ENCODE measurements around the gene FUT8. TPM values are rescaled to one million over a fixed set of nuclear protein-coding genes. Genes with fewer than 3 reads are reported as not detected.

Gene FUT8
- total RNA-seq, 1 experiment from 2014 or later, result 129 TPM

- CTCF ChIA-PET, result interaction anchor here (0.6 kb wide), 1 partner anchor 228 kb away, joined by 3 read pairs; no protein-coding TSS in a partner anchor
- Mint-ChIP-seq H3K4me1 (ENCODE audit: low read depth, unreplicated experiment) (peaks cover 34% of the 10 kb centered on the region), H3K9me3 (ENCODE audit: low read depth, unreplicated experiment) (no peaks in the 10 kb centered on the region), H3K27ac (ENCODE audit: unreplicated experiment) (no peak overlapping the region), H3K36me3 (ENCODE audit: insufficient read depth, unreplicated experiment) (peaks cover 3% of the 10 kb centered on the region), H3K4me3 (ENCODE audit: low read depth, unreplicated experiment) (no peak overlapping the region), H3K27me3 (ENCODE audit: unreplicated experiment) (no peaks in the 10 kb centered on the region)
- DNase-seq, result no peak
- BruUV-seq (replicated peaks), result no TSS peak
- no peak for TF ChIP-seq CTCF (IDR thresholded peaks at IDR 0.05; ENCODE audit: unreplicated experiment)
- intact Hi-C loops (cut with micrococcal nuclease; ENCODE audit: unreplicated experiment), result no loop called here
Observed at GRCh38 chr14:65772921-65773574, 360.5 kb downstream of the FUT8 start.

GRCh38 chr14:65774041-65774440, 361.5 kb downstream of the FUT8 start:
- H3K27me3 Mint-ChIP-seq (ENCODE audit: unreplicated experiment), result no peaks in the 10 kb centered on the region
- TF ChIP-seq CTCF (IDR thresholded peaks at IDR 0.05; ENCODE audit: unreplicated experiment), result no peak
- H3K9me3 Mint-ChIP-seq (ENCODE audit: low read depth, unreplicated experiment), result no peaks in the 10 kb centered on the region
- H3K36me3 Mint-ChIP-seq (ENCODE audit: insufficient read depth, unreplicated experiment), result peaks cover 3% of the 10 kb centered on the region
- H3K27ac Mint-ChIP-seq (ENCODE audit: unreplicated experiment), result no peak overlapping the region
- H3K4me1 Mint-ChIP-seq (ENCODE audit: low read depth, unreplicated experiment), result peaks cover 34% of the 10 kb centered on the region
- intact Hi-C loops (cut with micrococcal nuclease; ENCODE audit: unreplicated experiment), result no loop called here
- no peak for DNase-seq
- H3K4me3 Mint-ChIP-seq (ENCODE audit: low read depth, unreplicated experiment), result no peak overlapping the region
- CTCF ChIA-PET, result no interaction called here
- BruUV-seq (replicated peaks), result no TSS peak

GRCh38 chr14:65776193-65776852, 363.8 kb downstream of the FUT8 start:
- Mint-ChIP-seq H3K36me3 (ENCODE audit: insufficient read depth, unreplicated experiment) (peaks cover 3% of the 10 kb centered on the region), H3K9me3 (ENCODE audit: low read depth, unreplicated experiment) (no peaks in the 10 kb centered on the region), H3K4me3 (ENCODE audit: low read depth, unreplicated experiment) (no peak overlapping the region), H3K4me1 (ENCODE audit: low read depth, unreplicated experiment) (peaks cover 34% of the 10 kb centered on the region), H3K27me3 (ENCODE audit: unreplicated experiment) (no peaks in the 10 kb centered on the region), H3K27ac (ENCODE audit: unreplicated experiment) (peak overlapping the region; percentile 5)
- DNase-seq, result no peak
- CTCF ChIA-PET, result no interaction called here
- BruUV-seq (replicated peaks), result no TSS peak
- no peak for TF ChIP-seq CTCF (IDR thresholded peaks at IDR 0.05; ENCODE audit: unreplicated experiment)
- intact Hi-C loops (cut with micrococcal nuclease; ENCODE audit: unreplicated experiment), result no loop called here

- CTCF ChIA-PET, result no interaction called here
- intact Hi-C loops (cut with micrococcal nuclease; ENCODE audit: unreplicated experiment), result no loop called here
- Mint-ChIP-seq H3K4me1 (ENCODE audit: low read depth, unreplicated experiment) (peaks cover 10% of the 10 kb centered on the region), H3K4me3 (ENCODE audit: low read depth, unreplicated experiment) (no peak overlapping the region), H3K36me3 (ENCODE audit: insufficient read depth, unreplicated experiment) (peaks cover 3% of the 10 kb centered on the region), H3K27ac (ENCODE audit: unreplicated experiment) (no peak overlapping the region), H3K9me3 (ENCODE audit: low read depth, unreplicated experiment) (no peaks in the 10 kb centered on the region), H3K27me3 (ENCODE audit: unreplicated experiment) (peaks cover under 1% of the 10 kb centered on the region)
- TF ChIP-seq CTCF (IDR thresholded peaks at IDR 0.05; ENCODE audit: unreplicated experiment), result no peak
- DNase-seq, result no peak
- BruUV-seq (replicated peaks), result no TSS peak
Observed at GRCh38 chr14:65780566-65780965, 368.0 kb downstream of the FUT8 start.

Measured in Calu3 (cell line).